Karpas-422 (cell line): ENCODE results near the gene ITFG1. TPM values are rescaled to one million over a fixed set of nuclear protein-coding genes. Genes with fewer than 3 reads are reported as not detected.

Source experiments
- DNase-seq: peaks from one replicate; pipeline ENCODE4 v3.0.0-alpha.2; 2015
- H2AFZ ChIP-seq: fragments of 200-600 bp; sonication (generic); 2 replicates; pipeline ENCODE4 v1.6.1; 2014; ENCODE audit warnings: antibody characterized with exemption, low read length, mixed read lengths
- H3K27ac ChIP-seq: fragments of 200-600 bp; sonication (generic); 2 replicates; pipeline ENCODE4 v1.5.1; 2014; ENCODE audit warnings: mild to moderate bottlenecking, low read length, moderate library complexity
- H3K27me3 ChIP-seq: fragments of 200-600 bp; sonication (generic); 2 replicates; pipeline ENCODE4 v1.6.1; 2014; ENCODE audit warnings: low read length, mixed read lengths
- H3K36me3 ChIP-seq: fragments of 200-600 bp; sonication (generic); 2 replicates; pipeline ENCODE4 v1.6.1; 2014; ENCODE audit warnings: low read length, mixed read lengths; ENCODE audit not compliant: insufficient read depth
- H3K4me1 ChIP-seq: fragments of 200-600 bp; sonication (generic); 2 replicates; pipeline ENCODE4 v1.6.1; 2014; ENCODE audit warnings: mild to moderate bottlenecking, low read length, mixed read lengths
- H3K4me2 ChIP-seq: fragments of 200-600 bp; sonication (generic); 2 replicates; pipeline ENCODE4 v1.6.1; 2014; ENCODE audit warnings: low read length, low read depth, mild to moderate bottlenecking; ENCODE audit not compliant: poor library complexity, severe bottlenecking
- H3K4me3 ChIP-seq: fragments of 200-600 bp; sonication (generic); 2 replicates; pipeline ENCODE4 v1.5.1; 2014; ENCODE audit warnings: mild to moderate bottlenecking, antibody characterized with exemption, low read length, mixed read lengths
- H3K79me2 ChIP-seq: fragments of 200-600 bp; sonication (generic); 2 replicates; pipeline ENCODE4 v1.6.1; 2014; ENCODE audit warnings: mild to moderate bottlenecking, low read length, mixed read lengths
- H3K9ac ChIP-seq: fragments of 200-600 bp; sonication (generic); 2 replicates; pipeline ENCODE4 v1.6.0; 2014; ENCODE audit warnings: low read length
- H3K9me2 ChIP-seq: fragments of 200-600 bp; sonication (generic), shearing (Covaris generic); replicated peaks from 2 replicates; pipeline ENCODE4 v1.6.0; 2014; ENCODE audit warnings: mild to moderate bottlenecking, low read length, moderate library complexity; ENCODE audit not compliant: insufficient read depth
- H3K9me3 ChIP-seq: fragments of 300-700, 200-600 bp; sonication (generic); 2 replicates; pipeline ENCODE4 v1.6.1; 2014; ENCODE audit warnings: low read length, mixed read lengths
- H4K20me1 ChIP-seq: fragments of 200-600 bp; sonication (generic); 2 replicates; pipeline ENCODE4 v1.6.1; 2014; ENCODE audit warnings: mild to moderate bottlenecking, antibody characterized with exemption, low read length, low read depth; ENCODE audit not compliant: insufficient read depth
- total RNA-seq: library from RNA; depleted of rRNA; stranded (reverse); fragments of >200 nt; shearing (Covaris generic); gene quantifications from 2 replicates; pipeline ENCODE4 v1.2.3, GENCODE V29; 2014; ENCODE audit warnings: low replicate concordance

The ITFG1 gene
- total RNA-seq, 1 experiment from 2014 or later = 161 TPM

DNA sequence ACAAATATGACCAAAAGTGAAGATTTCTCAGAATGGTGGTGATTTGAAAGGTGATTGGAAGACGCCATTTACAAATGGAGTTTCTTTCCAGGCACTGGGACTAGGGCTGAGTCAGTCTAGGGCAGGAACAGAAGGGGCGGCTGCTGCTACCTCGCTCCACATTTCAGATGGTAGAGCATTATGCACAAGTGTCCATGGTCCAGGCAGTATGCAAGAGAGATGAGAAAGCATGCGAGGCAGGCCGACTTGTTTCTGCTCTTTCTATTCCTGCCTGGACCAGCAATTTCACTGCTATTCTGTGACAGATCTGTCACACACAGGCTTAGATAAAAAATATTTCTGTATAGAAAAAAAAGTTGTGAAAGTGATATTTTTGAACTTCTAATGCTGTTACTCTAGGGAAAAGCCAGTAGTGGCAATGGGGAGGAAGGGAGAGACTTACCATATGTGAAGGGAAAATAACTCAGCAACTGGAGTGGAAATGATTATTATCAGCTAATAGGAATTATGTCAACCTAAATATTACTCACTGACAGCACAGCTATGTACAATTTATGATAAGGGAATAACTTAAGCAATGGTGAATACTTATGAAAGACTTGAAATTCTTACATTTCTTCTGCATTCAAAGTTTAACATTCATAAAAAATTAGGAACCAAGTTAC lies 182.4 kb downstream of the ITFG1 start:
- Histone ChIP-seq H3K27me3 (no peaks in the 10 kb centered on the region), H3K9me3 (no peaks in the 10 kb centered on the region), H3K36me3 (no peaks in the 10 kb centered on the region), H3K4me3 (no peak overlapping the region), H4K20me1 (no peaks in the 10 kb centered on the region), H3K4me2 (no peak overlapping the region), H3K79me2 (no peaks in the 10 kb centered on the region; the same call in 1 of the 2 replicates), H3K4me1 (no peaks in the 10 kb centered on the region), H3K9ac (no peak overlapping the region), H3K27ac (no peak overlapping the region), H3K9me2 (no peaks in the 10 kb centered on the region), H2AFZ (no peak overlapping the region)
- no peak for DNase-seq

DNA sequence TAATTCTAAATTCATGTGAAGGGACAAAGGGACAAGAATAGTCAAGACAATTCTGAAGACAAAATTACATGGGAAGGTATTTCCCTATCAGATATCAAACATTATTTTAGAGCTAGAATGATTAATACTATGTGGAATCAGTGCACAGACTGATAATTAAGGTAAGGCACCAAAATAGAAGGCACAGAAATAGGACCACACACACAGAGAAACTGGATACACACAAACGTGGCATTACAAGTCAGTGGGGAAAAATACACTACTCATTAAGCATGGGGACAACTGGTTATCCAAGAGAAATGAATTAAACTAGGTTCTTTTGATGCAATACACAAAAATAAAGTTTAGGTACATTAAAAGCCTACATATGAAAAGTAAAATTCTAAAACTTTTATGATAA lies 184.3 kb downstream of the ITFG1 start:
- Histone ChIP-seq H3K4me3 (no peak overlapping the region), H3K9me3 (no peaks in the 10 kb centered on the region), H2AFZ (no peak overlapping the region), H3K9ac (no peak overlapping the region), H3K9me2 (no peaks in the 10 kb centered on the region), H3K27me3 (no peaks in the 10 kb centered on the region), H3K36me3 (peaks cover 6% of the 10 kb centered on the region; the same call in 1 of the 2 replicates), H3K4me1 (no peaks in the 10 kb centered on the region), H3K4me2 (no peak overlapping the region), H3K79me2 (peaks cover 8% of the 10 kb centered on the region), H4K20me1 (no peaks in the 10 kb centered on the region), H3K27ac (no peak overlapping the region)
- no peak for DNase-seq

DNA sequence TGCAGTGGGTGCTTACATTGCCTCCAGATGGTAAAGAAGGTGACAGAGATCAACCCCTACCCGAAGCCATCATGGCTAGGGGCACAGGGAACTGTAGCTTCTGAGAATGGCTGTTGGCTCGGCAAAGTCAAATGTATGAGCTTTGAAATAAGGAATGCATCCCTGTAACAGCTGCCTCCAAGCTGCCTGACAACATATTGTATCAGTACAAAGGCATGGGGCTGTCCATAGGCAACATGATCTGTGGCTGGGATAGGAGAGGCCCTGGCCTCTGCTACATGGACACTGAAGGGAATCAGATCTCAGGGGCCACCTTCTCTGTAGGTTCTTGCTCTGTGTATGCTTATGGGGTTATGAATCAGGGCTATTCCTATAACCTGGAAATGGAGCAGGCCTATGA lies 197.9 kb downstream of the ITFG1 start:
- no peak overlapping the region for H2AFZ ChIP-seq
- no peaks in the 10 kb centered on the region for H3K9me3 ChIP-seq
- H3K79me2 ChIP-seq = peaks cover 20% of the 10 kb centered on the region; the same call in 1 of the 2 replicates
- H3K9me2 ChIP-seq = no peaks in the 10 kb centered on the region
- no peak overlapping the region for H3K9ac ChIP-seq
- no peak for DNase-seq
- no peak overlapping the region for H3K4me2 ChIP-seq
- H3K4me1 ChIP-seq = no peaks in the 10 kb centered on the region
- H3K27ac ChIP-seq = no peak overlapping the region
- peaks cover 12% of the 10 kb centered on the region; the same call in 1 of the 2 replicates for H3K36me3 ChIP-seq
- no peaks in the 10 kb centered on the region for H3K27me3 ChIP-seq
- H4K20me1 ChIP-seq = no peaks in the 10 kb centered on the region
- H3K4me3 ChIP-seq = no peak overlapping the region

DNA sequence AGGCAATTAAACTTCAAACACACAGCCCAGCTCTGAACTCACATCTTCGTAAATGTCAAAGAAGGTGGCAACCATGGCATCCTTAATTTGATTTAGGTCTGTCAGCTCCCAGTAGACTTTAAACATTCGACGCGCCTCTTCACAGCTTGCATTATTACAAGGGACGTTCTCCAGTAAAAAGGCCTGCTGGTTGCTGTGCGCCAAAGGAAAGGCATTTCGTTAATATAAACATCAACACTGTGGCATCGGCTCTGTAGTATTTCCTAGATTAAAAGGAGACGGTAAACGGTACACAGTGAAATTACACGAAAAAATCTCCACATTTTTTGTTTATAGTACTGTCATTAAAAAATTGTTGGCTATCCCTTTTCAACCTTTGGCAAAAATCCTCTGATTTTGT lies 200.4 kb downstream of the ITFG1 start:
- Histone ChIP-seq H3K9me2 (no peaks in the 10 kb centered on the region), H3K9ac (no peak overlapping the region)
- DNase-seq = no peak

DNA sequence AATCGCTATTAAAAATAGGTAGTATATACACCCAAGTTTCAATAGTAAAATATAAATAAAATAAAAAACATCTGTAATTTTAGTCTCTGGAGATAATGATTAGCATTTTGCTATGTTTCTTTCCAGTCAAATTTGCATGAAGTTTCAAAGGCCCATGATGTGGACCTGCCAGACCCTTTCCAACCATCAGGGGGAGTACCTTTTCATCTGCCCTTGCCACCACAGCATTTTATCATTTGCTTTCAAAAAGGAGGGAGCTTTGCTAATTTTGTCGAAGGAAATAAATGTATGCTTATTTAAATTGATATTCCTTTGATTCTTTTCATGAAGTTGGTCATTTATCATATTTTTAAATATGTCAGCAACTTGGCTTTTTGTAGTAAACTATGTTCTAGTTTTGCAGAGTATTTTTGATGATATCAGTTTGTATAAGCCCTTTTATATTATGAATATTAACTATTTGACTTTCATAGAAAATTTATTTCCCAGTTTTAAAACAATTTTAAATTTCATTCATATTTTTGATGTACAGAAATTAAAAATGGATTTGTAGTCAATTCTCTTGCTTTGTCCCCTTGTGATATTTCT lies 201.9 kb downstream of the ITFG1 start:
- H3K9me3 ChIP-seq = no peaks in the 10 kb centered on the region
- no peaks in the 10 kb centered on the region for H3K79me2 ChIP-seq
- peaks cover 14% of the 10 kb centered on the region; the same call in 1 of the 2 replicates for H3K36me3 ChIP-seq
- no peaks in the 10 kb centered on the region for H3K4me1 ChIP-seq
- peak; percentile 83 for DNase-seq
- H3K27ac ChIP-seq = no peak overlapping the region
- no peak overlapping the region for H3K9ac ChIP-seq
- no peak overlapping the region for H3K4me3 ChIP-seq
- no peak overlapping the region for H2AFZ ChIP-seq
- no peaks in the 10 kb centered on the region for H3K9me2 ChIP-seq
- H3K4me2 ChIP-seq = no peak overlapping the region
- no peaks in the 10 kb centered on the region for H3K27me3 ChIP-seq
- no peaks in the 10 kb centered on the region for H4K20me1 ChIP-seq

More for the DNA sequence above, 200.4 kb downstream of the ITFG1 start:
- Histone ChIP-seq H3K4me2 (no peak overlapping the region), H3K27me3 (no peaks in the 10 kb centered on the region), H3K4me1 (no peaks in the 10 kb centered on the region), H3K9me3 (no peaks in the 10 kb centered on the region), H3K27ac (no peak overlapping the region), H3K4me3 (no peak overlapping the region), H3K36me3 (peaks cover 14% of the 10 kb centered on the region; the same call in 1 of the 2 replicates), H4K20me1 (no peaks in the 10 kb centered on the region), H3K79me2 (0 out of 2 replicates have a peak, but pooled peaks cover 3% of the 10 kb centered on the region), H2AFZ (no peak overlapping the region)

DNA sequence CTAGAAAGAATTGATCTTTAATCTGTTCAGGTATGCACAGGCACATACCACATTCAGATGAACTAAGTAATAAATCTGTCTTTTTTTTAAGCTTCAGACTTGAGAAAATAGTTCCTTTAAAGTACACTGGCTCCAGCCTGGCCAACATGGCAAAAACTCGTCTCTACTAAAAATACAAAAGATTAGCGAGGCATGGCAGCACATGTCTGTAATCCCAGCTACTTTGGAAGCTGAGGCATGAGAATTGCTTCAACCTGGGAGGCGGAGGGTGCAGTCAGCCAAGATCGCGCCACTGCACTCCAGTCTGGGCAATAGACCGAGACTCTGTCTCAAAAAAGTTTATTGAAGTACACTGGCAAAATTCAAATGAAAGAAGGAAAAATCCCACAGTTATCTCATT lies 206.1 kb downstream of the ITFG1 start:
- Histone ChIP-seq H3K4me2 (no peak overlapping the region), H3K9ac (no peak overlapping the region), H3K27ac (no peak overlapping the region), H2AFZ (no peak overlapping the region), H3K79me2 (peaks cover 7% of the 10 kb centered on the region; the same call in 1 of the 2 replicates), H3K9me2 (no peaks in the 10 kb centered on the region), H3K4me1 (no peaks in the 10 kb centered on the region), H3K4me3 (no peak overlapping the region), H3K36me3 (peaks cover 9% of the 10 kb centered on the region; the same call in 1 of the 2 replicates), H3K9me3 (no peaks in the 10 kb centered on the region), H3K27me3 (no peaks in the 10 kb centered on the region), H4K20me1 (no peaks in the 10 kb centered on the region)
- no peak for DNase-seq

DNA sequence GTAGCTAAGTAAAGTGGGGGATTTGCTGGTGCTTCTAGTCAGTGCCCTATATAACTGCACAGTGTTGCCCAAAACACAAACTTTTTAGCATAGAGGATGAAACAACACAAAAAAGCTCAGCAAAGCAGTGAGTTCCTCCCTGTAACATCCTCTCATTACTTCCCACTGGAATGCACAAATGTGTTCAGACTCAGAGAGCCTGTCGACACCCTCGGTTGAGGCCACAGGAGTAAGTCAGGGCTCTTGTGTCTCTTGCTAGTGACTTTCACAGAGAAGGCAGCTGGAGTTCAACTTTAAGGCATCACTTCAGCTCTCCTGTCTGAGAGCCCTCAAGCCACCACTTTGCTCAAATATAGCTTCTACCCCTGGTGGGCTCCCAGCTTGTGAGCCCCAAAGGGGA lies 209.9 kb downstream of the ITFG1 start:
- H3K9ac ChIP-seq = no peak overlapping the region
- no peaks in the 10 kb centered on the region for H3K4me1 ChIP-seq
- no peak for DNase-seq
- no peak overlapping the region for H2AFZ ChIP-seq
- H3K9me2 ChIP-seq = no peaks in the 10 kb centered on the region
- no peak overlapping the region for H3K4me3 ChIP-seq
- H3K79me2 ChIP-seq = peaks cover 7% of the 10 kb centered on the region; the same call in 1 of the 2 replicates
- no peaks in the 10 kb centered on the region for H3K9me3 ChIP-seq
- no peaks in the 10 kb centered on the region for H3K27me3 ChIP-seq
- no peak overlapping the region for H3K4me2 ChIP-seq
- no peaks in the 10 kb centered on the region; the same call in 1 of the 2 replicates for H3K36me3 ChIP-seq
- H4K20me1 ChIP-seq = no peaks in the 10 kb centered on the region
- H3K27ac ChIP-seq = no peak overlapping the region

DNA sequence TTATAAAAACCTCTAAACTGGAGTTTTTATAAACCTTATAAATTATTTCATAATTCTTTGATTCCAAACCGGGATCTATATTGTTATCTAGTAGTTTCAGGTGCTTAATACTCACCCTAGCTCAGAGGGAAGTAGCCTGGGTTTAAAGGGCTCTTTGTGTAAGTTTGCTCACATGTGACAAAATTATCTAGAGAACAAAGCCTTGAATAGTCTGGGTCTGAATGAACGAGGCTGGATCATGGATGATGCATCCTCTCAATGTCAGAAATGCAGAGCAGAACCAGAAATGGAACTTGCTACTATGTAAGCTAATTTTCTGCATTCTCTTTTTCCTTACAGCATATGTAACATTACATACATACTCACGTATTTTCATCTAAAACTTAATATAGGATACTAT lies 213.2 kb downstream of the ITFG1 start:
- H3K27me3 ChIP-seq = no peaks in the 10 kb centered on the region
- H3K36me3 ChIP-seq = no peaks in the 10 kb centered on the region
- no peak overlapping the region for H3K4me2 ChIP-seq
- no peaks in the 10 kb centered on the region for H3K9me3 ChIP-seq
- no peaks in the 10 kb centered on the region for H4K20me1 ChIP-seq
- H3K4me3 ChIP-seq = no peak overlapping the region
- H3K9me2 ChIP-seq = no peaks in the 10 kb centered on the region
- DNase-seq = no peak
- no peak overlapping the region for H3K9ac ChIP-seq
- H3K79me2 ChIP-seq = peaks cover 7% of the 10 kb centered on the region; the same call in 1 of the 2 replicates
- H3K4me1 ChIP-seq = no peaks in the 10 kb centered on the region
- H3K27ac ChIP-seq = no peak overlapping the region
- no peak overlapping the region for H2AFZ ChIP-seq
